Diencephalon (tissue), 1 donor: ENCODE results near the gene IGF2. TPM values are rescaled to one million over a fixed set of nuclear protein-coding genes. Genes with fewer than 3 reads are reported as not detected.

Experiments used
- small RNA-seq: library from RNA; depleted of rRNA; stranded (forward); fragments of <200 nt; gene quantifications from one replicate; pipeline ENCODE3, GENCODE V24; 2014
- total RNA-seq: library from RNA; depleted of rRNA; stranded (reverse); fragments of >200 nt; gene quantifications from one replicate; pipeline ENCODE4 v1.2.3, GENCODE V29; 2014

The IGF2 gene
- total RNA-seq = 15.7 TPM

GRCh38 chr11:2139123-2139521, at the start of gene IGF2:
Gene IGF2, minus strand, starts transcription at chr11:2139389. Its CDS starts 3,866 bp downstream, at chr11:2135523.

GRCh38 chr11:2171591-2172003, 32.4 kb upstream of the IGF2 start, which contains the start of gene TH:
Gene TH, minus strand, starts transcription at chr11:2171815. Its CDS starts 29 bp downstream, at chr11:2171786.

GRCh38 chr11:2160736-2161259, 21.6 kb upstream of the IGF2 start, which contains the start of gene INS:
Gene INS, minus strand, starts transcription at chr11:2161209. Its CDS starts 238 bp downstream, at chr11:2160971.

Small RNA genes within 50 kb of the gene (small RNA-seq; reads per million reads assigned to genes)
- not detected for gene MIR4686
- 0.39 reads per million, percentile 38 among the genes with 10 or more reads in this experiment for gene MIR483

Other genes starting within 250 kb of the IGF2 start
- gene PRR33, start 247.5 kb downstream of the IGF2 start, total RNA-seq = not detected
- gene TNNT3, start 219.7 kb downstream of the IGF2 start, total RNA-seq = not detected
- gene MRPL23, start 192.1 kb downstream of the IGF2 start, total RNA-seq = 30.0 TPM
- 9.5 TPM for gene H19, start 141.5 kb downstream of the IGF2 start, total RNA-seq
- gene INS, start 21.8 kb upstream of the IGF2 start, total RNA-seq = not detected
- 8.5 TPM for gene TH, start 32.4 kb upstream of the IGF2 start, total RNA-seq
- gene ASCL2, start 131.2 kb upstream of the IGF2 start, total RNA-seq = 0.69 TPM
- gene C11orf21, start 162.5 kb upstream of the IGF2 start, total RNA-seq = 0.23 TPM
- gene TSPAN32, start 162.6 kb upstream of the IGF2 start, total RNA-seq = 0.69 TPM
- gene CD81, start 237.9 kb upstream of the IGF2 start, total RNA-seq = 156 TPM